Measurements from ENCODE around the gene USP38. TPM values are rescaled to one million over a fixed set of nuclear protein-coding genes. Genes with fewer than 3 reads are reported as not detected.
A peak's percentile ranks its signal among the peaks of the same experiment; 100 is the strongest.

The USP38 gene
- total RNA-seq, 4 donors from 2014 or later, result 63.6 to 142 (median 102) TPM

GRCh38 chr4:143188136-143189088 is 3.7 kb downstream of the USP38 start:
- no peaks in the 10 kb centered on the region for H3K9me3 ChIP-seq
- TF ChIP-seq POLR2A (IDR thresholded peaks at IDR 0.05), result no peak
- TF ChIP-seq, protein P1, sequence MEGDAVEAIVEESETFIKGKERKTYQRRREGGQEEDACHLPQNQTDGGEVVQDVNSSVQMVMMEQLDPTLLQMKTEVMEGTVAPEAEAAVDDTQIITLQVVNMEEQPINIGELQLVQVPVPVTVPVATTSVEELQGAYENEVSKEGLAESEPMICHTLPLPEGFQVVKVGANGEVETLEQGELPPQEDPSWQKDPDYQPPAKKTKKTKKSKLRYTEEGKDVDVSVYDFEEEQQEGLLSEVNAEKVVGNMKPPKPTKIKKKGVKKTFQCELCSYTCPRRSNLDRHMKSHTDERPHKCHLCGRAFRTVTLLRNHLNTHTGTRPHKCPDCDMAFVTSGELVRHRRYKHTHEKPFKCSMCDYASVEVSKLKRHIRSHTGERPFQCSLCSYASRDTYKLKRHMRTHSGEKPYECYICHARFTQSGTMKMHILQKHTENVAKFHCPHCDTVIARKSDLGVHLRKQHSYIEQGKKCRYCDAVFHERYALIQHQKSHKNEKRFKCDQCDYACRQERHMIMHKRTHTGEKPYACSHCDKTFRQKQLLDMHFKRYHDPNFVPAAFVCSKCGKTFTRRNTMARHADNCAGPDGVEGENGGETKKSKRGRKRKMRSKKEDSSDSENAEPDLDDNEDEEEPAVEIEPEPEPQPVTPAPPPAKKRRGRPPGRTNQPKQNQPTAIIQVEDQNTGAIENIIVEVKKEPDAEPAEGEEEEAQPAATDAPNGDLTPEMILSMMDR (IDR thresholded peaks at IDR 0.05 in 4 of 5, conservative IDR thresholded peaks at IDR 0.05 in 1 of 5), result no peak
- H3K36me3 ChIP-seq, result peaks cover 0 to 27% of the 10 kb centered on the region in 2 donors
- peaks cover 54 to 56% of the 10 kb centered on the region in 2 donors for H3K4me1 ChIP-seq
- in situ Hi-C loops (cut with MboI; ENCODE audit: low sequenced_read_pairs in 4 of 4) (no loop called here), intact Hi-C loops (cut with DNase I; ENCODE audit: low total_unique reads) (loop anchor here (10.0 kb wide), 1 partner anchor 1986 kb away; no protein-coding TSS in a partner anchor)
- no peaks in the 10 kb centered on the region for H3K27me3 ChIP-seq
- peak overlapping the region; percentile 73 to 94 (median 91) for H3K4me3 ChIP-seq
- DNase-seq, result peak in 1 of 2 donors; percentile 6
- ATAC-seq, result no peak
- peak overlapping the region; percentile 95 to 98 (median 96) for H3K27ac ChIP-seq

DNA sequence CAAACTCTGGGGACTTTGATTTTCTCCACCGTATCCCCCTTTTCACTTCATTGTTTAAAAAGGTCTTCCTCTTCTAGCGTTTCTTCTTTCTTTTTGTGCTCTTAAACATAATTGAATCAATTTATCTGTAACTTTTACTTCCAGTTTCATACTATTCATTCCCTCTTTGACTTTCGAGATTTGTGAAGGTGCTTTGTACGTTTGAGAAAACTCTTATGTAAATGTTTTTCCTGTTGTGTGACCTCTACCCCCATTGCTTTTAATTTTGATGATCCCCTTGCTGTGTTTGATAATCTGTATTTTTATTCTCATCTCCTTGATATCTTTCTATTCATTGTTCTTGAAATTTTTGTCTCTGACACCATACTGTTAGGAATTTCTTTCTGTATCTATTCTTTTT is 4.8 kb downstream of the USP38 start:
- TF ChIP-seq POLR2A (IDR thresholded peaks at IDR 0.05), result no peak
- TF ChIP-seq, protein P1 (IDR thresholded peaks at IDR 0.05 in 4 of 5, conservative IDR thresholded peaks at IDR 0.05 in 1 of 5), result no peak
- intact Hi-C loops (cut with DNase I; ENCODE audit: low total_unique reads), result loop anchor here (10.0 kb wide), 1 partner anchor 1985 kb away; no protein-coding TSS in a partner anchor
- peak overlapping the region in 3 of 4 donors; percentile 91 to 94 (median 91) for H3K4me3 ChIP-seq

GRCh38 chr4:143195581-143195980 is 10.9 kb downstream of the USP38 start:
- intact Hi-C loops (cut with DNase I; ENCODE audit: low total_unique reads), result no loop called here
- in situ Hi-C loops (cut with MboI; ENCODE audit: low sequenced_read_pairs in 4 of 4), result no loop called here
- no peak for ATAC-seq
- Histone ChIP-seq H3K27me3 (no peaks in the 10 kb centered on the region), H3K9me3 (no peaks in the 10 kb centered on the region), H3K4me1 (peaks cover 47 to 57% of the 10 kb centered on the region in 2 donors), H3K36me3 (peaks cover 0 to 87% of the 10 kb centered on the region in 2 donors), H3K4me3 (no peak overlapping the region), H3K27ac (peak overlapping the region; percentile 23 to 60 (median 38))
- TF ChIP-seq, protein P1 (IDR thresholded peaks at IDR 0.05 in 4 of 5, conservative IDR thresholded peaks at IDR 0.05 in 1 of 5), result no peak
- TF ChIP-seq POLR2A (IDR thresholded peaks at IDR 0.05), result no peak
- no peak for DNase-seq

More for the DNA sequence above, 4.8 kb downstream of the USP38 start:
- Histone ChIP-seq H3K36me3 (peaks cover 0 to 37% of the 10 kb centered on the region in 2 donors), H3K9me3 (no peaks in the 10 kb centered on the region), H3K4me1 (peaks cover 58 to 60% of the 10 kb centered on the region in 2 donors), H3K27me3 (no peaks in the 10 kb centered on the region), H3K27ac (peak overlapping the region; percentile 95 to 98 (median 96))
- ATAC-seq (no peak), DNase-seq (no peak)
- in situ Hi-C loops (cut with MboI; ENCODE audit: low sequenced_read_pairs in 4 of 4), result no loop called here

DNA sequence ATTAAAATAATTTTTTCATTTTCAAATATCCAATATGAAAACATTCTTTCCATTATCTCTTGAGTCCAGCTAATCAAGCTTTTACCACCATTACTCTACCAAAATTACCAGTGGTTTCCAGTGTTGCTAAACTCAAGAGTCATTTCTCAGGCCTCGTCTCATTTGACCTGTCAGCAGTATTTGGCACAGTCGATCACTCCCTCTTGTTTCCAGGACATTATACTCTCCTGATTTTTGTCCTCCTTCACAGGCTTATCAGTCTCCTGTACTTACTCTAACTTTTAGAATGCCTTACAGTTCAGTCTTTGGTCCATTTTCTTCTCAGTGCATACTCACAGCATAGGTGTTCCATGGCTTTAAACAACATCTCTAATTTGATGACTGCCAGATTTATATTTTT is 11.6 kb downstream of the USP38 start:
- no peaks in the 10 kb centered on the region for H3K9me3 ChIP-seq
- peaks cover 0 to 87% of the 10 kb centered on the region in 2 donors for H3K36me3 ChIP-seq
- no peaks in the 10 kb centered on the region for H3K27me3 ChIP-seq
- ATAC-seq, result no peak
- H3K4me3 ChIP-seq, result no peak overlapping the region
- intact Hi-C loops (cut with DNase I; ENCODE audit: low total_unique reads) (no loop called here), in situ Hi-C loops (cut with MboI; ENCODE audit: low sequenced_read_pairs in 4 of 4) (no loop called here)
- no peak for DNase-seq
- H3K27ac ChIP-seq, result peak overlapping the region; percentile 23 to 60 (median 38)
- peaks cover 40 to 49% of the 10 kb centered on the region in 2 donors for H3K4me1 ChIP-seq
- TF ChIP-seq, protein P1 (IDR thresholded peaks at IDR 0.05 in 4 of 5, conservative IDR thresholded peaks at IDR 0.05 in 1 of 5), result no peak
- no peak for TF ChIP-seq POLR2A (IDR thresholded peaks at IDR 0.05)

Measured in gastrocnemius medialis (tissue), 4 donors.